GM18505 (cell line): ENCODE data around the gene MYD88.
"Not testable (repeated sequence)": the region's sequence is repeated elsewhere in the genome, so short reads cannot be mapped to it uniquely, and the experiment has no call there.

ENCODE experiments used
- ATAC-seq: cut with Tn5 transposase; IDR thresholded peaks from one replicate; pipeline ENCODE4 v1.9.1; 2021; ENCODE audit not compliant: unreplicated experiment
- POLR2A ChIP-seq: IDR thresholded peaks from 4 replicates; pipeline ENCODE4 v1.6.1; 2011; ENCODE audit warnings: borderline replicate concordance; ENCODE audit not compliant: insufficient read depth, insufficient read length; ENCODE audit errors: extremely low read depth

MYD88 gene

DNA sequence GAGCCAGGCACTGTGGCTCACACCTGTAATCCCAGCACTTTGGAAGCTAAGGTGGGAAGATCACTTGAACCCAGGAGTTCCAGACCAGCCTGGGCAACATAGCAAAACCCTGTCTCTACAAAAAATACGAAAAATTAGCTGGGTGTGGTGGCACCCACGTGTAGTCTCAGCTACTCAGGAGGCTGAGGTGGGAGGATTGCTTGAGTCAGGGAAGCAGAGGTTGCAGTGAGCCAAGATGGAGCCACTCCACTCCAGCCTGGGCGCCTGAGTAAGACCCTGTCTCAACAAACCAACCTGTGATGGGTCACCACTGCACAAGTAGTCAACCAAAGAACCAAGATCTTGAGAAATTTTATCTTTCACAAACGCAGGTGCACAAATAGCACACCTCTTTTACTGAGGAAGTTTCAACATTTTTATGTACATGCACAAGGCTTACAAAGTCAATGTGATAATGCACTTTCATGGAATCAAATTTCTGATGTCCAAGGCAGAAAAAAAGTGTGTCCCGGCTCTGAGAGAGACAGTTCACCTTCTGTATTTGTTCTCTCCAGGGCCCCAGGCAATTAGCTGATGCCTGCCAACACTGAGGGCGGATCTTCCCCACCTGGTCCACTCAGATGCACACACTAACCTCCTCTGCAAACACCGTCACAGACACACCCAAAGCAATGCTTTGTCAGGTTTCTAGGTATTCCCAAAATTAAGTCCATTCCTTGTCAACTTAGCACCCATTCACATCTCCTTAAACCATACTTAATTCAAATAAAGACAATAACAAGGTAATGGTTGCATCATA is 13.9 kb upstream of the MYD88 start:
- no peak for TF ChIP-seq POLR2A
- ATAC-seq = no peak

DNA sequence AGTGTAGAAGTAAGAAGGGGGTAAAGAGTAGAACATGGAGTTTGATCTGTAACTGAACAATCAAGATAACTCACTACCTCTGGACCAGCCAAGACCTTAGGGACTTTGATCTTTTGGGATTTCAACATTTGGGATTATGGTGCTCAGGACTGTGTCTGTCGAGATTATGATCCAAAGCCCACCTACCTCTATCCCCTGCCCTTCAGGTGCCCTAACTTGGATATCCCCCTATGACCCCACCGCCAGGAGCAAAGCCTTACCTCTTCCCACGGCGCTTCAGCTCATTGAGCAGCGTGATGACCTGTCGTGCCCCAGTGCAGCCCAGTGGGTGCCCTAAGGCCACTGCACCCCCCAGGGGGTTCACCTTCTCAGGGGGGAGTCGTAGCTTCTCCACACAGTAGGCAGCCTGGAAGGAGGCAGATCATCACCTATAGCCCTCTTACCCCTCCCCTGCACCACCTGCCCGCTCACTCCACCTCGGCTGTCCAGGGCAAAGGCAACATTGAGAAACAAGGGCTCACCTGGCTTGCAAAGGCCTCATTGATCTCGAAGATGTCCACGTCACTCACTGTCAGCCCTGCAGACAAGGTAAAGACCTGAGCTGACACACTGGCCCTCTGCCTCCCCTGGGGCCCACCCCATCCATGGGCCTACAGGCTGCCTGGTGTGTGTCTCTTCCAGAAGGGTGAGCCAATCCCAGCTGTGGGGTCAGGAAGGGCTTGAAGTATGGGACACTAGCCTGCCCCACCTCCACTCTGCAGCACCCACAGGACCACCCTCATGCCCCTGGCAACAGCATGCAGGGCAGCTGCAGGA is 12.9 kb upstream of the MYD88 start:
- ATAC-seq = no peak
- no peak for TF ChIP-seq POLR2A

DNA sequence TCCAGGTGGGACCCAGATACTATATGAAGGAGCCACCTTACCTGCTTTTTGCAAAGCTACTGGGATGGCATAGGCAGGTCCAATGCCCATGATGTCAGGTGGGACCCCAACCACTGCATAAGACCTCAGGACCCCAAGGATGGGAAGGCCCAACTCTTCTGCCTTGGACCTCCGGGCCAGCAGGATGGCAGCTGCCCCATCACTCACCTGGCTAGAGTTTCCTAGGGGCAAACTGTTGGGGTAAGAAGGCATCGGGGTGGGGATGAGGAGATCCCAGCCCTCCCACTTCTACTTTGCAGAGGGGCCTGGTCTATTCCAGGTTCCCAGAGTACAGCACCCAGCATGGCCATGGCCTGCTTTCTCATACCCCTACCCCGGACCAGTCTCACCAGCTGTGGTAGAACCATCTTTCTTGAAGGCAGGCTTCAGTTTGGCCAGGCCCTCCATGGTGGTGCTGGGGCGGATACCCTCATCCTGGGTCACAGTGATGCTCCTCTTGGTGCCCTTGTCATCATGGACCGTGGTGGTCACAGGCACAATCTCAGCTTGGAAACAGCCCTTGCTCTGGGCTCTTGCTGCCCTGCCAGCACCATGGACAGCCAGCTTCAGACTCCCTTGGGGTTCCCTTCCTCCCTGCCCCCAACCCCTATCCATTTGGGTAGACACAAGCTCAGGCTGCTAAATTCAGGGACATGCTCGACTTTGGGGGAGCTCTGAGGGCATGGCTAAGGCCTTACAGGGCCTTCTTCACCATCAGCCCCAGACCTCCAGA is 12.2 kb upstream of the MYD88 start:
- ATAC-seq = no peak
- TF ChIP-seq POLR2A = no peak

DNA sequence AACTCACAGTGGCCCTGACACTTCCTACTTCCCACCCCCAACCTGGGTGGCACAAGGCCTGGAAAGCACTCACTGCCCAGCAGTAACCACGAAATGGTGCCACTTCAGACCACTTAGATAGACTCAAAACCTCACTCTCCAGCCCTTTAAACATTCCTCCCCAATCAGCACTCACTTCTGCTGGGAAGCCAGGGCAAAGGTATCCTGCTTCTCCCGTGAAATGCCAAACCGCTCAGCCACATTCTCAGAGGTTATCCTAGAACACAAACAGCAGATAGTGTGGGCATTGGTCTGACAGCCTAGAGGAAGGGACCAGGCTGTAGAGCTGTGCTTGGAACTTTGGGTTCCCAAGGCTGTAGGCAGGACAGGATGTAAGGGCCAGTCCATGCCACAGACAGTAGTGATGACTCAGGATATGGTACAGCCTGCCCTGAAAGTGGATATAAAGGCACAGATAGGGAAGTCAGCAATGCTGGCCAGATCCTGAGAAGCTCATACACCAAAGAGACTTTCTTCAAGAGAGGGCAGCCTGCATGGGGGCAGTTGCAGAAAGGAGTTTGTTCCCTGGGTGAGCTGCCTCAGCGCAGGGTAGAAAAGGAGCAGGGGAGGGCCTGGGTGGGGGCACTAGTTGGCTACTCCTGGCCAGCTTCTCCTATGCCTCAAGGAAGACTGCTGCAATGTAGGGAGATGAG is 10.7 kb upstream of the MYD88 start:
- no peak for TF ChIP-seq POLR2A

DNA sequence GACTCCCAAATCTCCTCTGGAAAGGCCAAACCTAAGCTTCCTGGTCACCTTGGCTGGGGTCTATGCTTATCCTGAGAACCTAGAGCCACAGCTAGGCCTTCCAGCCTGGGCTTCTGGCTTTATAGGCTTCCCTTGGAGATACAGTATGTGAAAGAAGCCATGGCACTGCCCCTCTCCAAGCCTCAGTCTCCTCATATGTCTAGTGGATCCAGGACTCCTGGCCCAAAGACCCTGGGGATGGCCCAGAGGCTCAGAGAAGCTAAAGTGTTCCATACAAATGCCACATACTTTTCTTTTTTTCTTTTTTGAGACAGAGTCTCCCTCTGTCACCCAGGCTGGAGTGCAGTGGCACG is 10.2 kb upstream of the MYD88 start:
- ATAC-seq = no peak
- no peak for TF ChIP-seq POLR2A

More for the DNA sequence above, 10.7 kb upstream of the MYD88 start:
- ATAC-seq = no peak

DNA sequence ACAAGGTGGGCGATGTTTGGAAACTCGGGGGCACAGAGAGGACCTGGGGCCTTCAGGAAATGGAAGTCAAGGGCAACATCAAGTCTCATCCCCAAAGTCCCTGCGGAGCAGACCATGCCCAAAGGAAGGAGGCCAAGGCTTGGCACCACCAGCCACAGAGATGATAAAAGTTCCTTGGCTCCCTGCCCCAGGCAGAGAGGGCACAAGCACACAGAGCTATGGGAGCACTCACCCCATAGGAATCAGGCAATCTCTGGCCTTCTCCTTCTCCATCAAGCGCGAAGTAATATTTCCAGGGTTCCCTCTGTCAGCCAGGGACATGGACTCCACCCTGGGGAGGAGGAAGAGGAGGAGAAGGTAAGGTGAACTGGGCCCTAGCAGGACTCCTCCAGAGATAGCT is 9.4 kb upstream of the MYD88 start:
- TF ChIP-seq POLR2A = no peak
- no peak for ATAC-seq

DNA sequence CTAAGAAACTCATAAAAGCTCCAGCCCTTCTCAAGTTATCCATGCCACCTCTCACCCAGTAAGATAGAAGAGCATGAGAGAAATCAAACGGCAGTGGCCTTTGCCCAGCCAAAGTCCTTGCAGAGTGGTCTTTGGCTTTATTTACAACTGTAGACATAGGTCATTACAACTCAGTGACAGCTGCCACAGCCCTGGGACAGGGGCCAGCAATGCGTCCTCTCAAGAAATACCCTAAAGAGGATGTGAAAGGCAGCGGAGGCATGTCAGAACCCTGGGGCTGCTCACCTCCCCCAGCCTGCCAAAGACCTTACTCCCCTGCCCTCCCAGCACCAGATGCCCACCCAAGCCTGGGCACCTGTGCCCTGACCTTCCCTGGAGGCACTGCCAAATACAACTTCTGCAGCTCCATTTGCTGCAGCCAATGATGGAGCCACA is 7.8 kb upstream of the MYD88 start:
- no peak for ATAC-seq

DNA sequence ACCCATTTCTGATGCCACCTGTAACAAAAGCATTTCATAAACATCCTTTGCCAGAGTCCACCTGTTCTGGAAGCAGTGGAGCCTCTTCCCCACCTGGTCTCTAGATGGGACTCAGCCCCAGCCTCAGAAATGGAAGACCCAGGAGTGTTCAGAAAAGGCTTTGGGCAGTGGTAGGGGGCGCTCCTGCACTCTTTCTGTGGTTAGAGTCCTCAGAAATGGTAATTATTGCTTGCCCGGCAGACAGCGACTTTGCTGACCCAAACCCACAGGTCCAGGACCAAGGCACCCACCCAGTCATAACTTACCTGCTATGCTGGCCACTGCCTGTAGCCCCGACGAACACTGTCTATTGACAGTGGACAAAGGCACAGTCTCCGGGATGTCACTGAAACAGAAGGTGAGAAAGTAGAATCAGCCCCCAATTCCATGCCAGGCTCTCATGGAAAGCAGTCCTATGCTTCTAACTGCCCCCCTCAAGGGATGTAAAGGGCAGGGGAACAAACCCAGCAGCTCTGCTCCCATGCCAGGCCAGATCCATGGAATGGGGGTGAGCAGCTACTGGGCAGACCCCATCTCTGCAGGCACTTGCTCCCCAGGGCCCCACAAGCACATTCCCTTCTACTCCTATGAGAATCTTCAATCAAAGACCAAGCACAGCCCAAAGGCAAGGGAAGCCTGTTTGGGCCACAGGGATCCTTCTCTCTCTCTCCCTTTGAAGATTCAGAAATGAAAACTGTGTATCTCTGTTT is 6.7 kb upstream of the MYD88 start:
- no peak for TF ChIP-seq POLR2A
- no peak for ATAC-seq

More for the DNA sequence above, 7.8 kb upstream of the MYD88 start:
- no peak for TF ChIP-seq POLR2A

DNA sequence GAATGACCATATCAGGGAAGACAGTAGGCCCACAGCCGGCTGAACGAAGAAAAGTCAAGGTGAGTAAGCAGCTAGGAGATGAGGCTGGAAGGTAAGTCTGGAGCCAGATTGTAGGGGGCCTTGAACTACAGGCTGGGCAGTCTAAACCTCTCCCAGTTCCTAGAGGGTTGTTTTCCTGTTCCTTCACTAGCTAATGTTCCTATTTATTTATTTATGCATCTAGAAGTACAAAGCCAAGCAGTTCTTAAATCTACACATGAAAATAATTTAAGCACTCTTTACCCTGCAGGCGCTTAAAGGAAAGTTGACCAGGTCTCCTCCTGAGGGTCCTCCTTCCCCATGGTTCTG is 5.3 kb upstream of the MYD88 start:
- no peak for TF ChIP-seq POLR2A
- no peak for ATAC-seq

DNA sequence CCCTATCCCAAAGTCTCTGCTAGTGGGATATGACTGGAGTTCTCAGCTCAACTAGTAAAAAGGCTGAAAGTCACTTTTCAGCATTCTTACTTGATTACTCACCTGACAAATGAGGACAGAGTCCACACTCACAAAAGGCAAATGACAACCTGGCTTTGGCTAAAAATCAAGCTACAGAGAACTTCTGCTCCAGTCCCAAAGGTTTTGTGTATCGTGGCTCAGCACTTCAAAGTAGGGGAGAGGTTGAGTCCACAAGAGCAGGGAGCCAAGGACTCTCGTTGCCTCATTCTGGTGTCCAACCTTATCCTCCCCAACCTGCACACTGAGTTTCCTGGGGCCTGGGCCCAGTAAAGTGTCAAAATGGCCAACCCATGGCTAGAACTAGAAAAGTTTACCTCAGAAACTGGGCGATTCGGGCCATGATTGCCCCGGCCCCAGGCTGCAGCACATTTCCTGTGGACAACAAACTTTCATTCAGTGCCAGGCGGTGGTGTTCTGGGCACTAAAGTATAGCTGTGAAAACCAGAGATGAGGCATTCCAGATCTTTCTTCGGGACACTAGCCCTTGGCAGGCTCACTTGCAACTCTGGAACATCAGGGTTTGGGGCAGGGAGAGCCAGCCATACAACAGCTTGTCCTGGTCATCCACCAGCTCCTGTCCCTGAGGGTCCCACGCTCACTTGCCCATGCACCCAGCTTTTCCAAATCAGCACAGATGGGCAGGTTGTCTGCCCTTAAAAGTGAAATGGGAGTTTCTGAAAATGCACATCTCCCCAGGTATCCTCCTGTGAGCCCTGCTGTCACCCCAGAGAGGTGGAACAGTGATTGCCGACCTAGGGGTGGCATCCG is 4.7 kb upstream of the MYD88 start:
- TF ChIP-seq POLR2A = no peak
- no peak for ATAC-seq

DNA sequence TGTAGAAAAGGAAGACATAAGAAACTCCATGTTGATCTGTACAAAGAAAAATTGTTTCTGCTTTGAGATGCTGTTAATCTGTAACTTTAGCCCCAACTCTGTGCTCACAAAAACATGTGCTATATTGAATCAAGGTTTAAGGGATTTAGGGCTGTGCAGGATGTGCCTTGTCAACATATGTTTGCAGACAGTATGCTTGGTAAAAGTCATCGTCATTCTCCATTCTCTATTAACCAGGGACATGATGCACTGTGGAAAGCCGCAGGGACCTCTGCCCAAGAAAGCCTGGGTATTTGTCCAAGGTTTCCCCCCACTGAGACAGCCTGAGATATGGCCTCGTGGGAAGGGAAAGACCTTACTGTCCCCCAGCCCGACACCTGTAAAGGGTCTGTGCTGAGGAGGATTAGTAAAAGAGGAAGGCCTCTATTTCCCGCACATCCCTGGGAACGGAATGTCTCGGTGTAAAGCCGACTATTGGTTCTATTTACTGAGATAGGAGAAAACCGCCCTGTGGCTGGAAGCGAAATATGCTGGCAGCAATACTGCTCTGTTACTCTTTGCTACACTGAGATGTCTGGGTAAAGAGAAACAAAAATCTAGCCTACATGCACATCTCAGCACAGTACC is 3.8 kb upstream of the MYD88 start:
- not testable (repeated sequence) for ATAC-seq

DNA sequence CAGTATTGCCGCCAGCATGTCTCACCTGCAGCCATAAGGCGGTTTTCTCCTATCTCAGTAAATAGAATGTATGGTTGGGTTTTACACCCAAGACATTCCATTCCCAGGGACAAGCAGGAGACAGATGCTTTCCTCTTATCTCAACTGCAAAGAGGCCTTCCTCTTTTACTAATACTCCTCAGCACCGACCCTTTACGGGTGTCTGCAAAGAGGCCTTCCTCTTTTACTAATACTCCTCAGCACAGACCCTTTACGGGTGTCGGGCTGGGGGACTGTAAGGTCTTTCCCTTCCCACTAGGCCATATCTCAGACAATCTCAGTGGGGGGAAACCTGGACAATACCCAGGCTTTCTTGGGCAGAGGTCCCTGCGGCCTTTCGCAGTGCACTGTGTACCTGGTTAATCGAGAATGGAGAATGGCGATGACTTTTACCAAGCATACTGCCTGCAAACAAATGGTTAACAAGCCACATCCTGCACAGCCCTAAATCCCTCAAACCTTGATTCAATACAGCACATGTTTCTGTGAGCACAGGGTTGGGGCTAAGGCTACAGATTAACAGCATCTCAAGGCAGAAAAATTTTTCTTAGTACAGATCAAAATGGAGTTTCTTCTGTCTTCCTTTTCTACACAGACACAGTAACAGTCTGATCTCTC is 2.7 kb upstream of the MYD88 start:
- not testable (repeated sequence) for ATAC-seq
